Stimulated activated CD8-positive, alpha-beta memory T cell treated with anti-CD3 and anti-CD28 coated beads, Interleukin-15, amount 100 ng/mL, for 24 hours (primary cell): ENCODE results near the gene DENND1C.

Source experiments
- DNase-seq: peaks from one replicate; pipeline ENCODE4 v3.0.0-alpha.2; 2020; ENCODE audit warnings: low read depth

The DENND1C gene

GRCh38 chr19:6478815-6479214 is 2.8 kb downstream of the DENND1C start:
- no peak for DNase-seq

- no peak for DNase-seq
Measured at GRCh38 chr19:6476896-6477431, 4.6 kb downstream of the DENND1C start.

- peak; percentile 44 for DNase-seq
Measured at GRCh38 chr19:6476155-6476895, 5.3 kb downstream of the DENND1C start.

- DNase-seq: no peak
Measured at GRCh38 chr19:6475321-6476108, 6.1 kb downstream of the DENND1C start.

GRCh38 chr19:6473647-6474046 is 7.9 kb downstream of the DENND1C start:
- no peak for DNase-seq

- no peak for DNase-seq
Measured at GRCh38 chr19:6472713-6473112, 8.9 kb downstream of the DENND1C start.

GRCh38 chr19:6471076-6471475 is 10.5 kb downstream of the DENND1C start:
- DNase-seq: no peak

GRCh38 chr19:6470173-6470572 is 11.4 kb downstream of the DENND1C start:
- no peak for DNase-seq

- no peak for DNase-seq
Measured at GRCh38 chr19:6467384-6467783, 14.2 kb downstream of the DENND1C start.

GRCh38 chr19:6466526-6467248 is 14.9 kb downstream of the DENND1C start:
- no peak for DNase-seq

- no peak for DNase-seq
Measured at GRCh38 chr19:6465663-6466062, 15.9 kb downstream of the DENND1C start.

- no peak for DNase-seq
Measured at GRCh38 chr19:6465006-6465405, 16.6 kb downstream of the DENND1C start.

GRCh38 chr19:6464070-6464873 is 17.3 kb downstream of the DENND1C start, which contains the start of gene CRB3:
Gene CRB3 (plus strand): TSS chr19:6464271. CDS start chr19:6464702, 431 bp downstream.
- DNase-seq: peak; percentile 6

GRCh38 chr19:6460099-6460884 is 21.3 kb downstream of the DENND1C start:
- DNase-seq: peak; percentile 84

GRCh38 chr19:6459262-6460098 is 22.1 kb downstream of the DENND1C start, which contains the start of gene SLC25A23:
Gene SLC25A23 (minus strand): TSS chr19:6459792. CDS start chr19:6459628, 164 bp downstream.
- peak; percentile 26 for DNase-seq

- no peak for DNase-seq
Measured at GRCh38 chr19:6458695-6459261, 22.8 kb downstream of the DENND1C start.

- DNase-seq: no peak
Measured at GRCh38 chr19:6457958-6458694, 23.5 kb downstream of the DENND1C start.

GRCh38 chr19:6455924-6456323 is 25.7 kb downstream of the DENND1C start:
- DNase-seq: no peak
